Measurements from ENCODE around the gene NXPE3. TPM values are rescaled to one million over a fixed set of nuclear protein-coding genes. Genes with fewer than 3 reads are reported as not detected.

The NXPE3 gene
- total RNA-seq, 1 experiment from 2014 or later = 15.9 TPM

DNA sequence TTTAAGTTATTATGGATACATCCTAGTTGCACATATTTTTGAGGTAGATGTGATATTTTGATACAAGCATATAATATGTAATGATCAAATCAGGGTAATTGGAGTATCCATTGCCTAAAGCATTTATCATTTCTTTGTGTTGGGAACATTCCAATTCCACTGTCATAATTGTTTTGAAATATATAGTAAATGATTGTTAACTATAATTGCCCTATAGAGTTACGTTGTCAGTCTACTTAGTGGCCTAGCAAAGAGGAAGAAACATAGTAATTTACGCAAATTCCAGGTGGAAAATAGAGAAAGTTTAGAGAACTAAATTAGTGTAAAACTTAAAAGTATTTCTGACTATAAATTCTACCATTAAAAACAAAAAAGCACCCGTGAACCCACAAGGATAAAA is 24.9 kb downstream of the NXPE3 start:
- Histone ChIP-seq H2AFZ (ENCODE audit: low read length) (no peak overlapping the region), H2BK120ac (ENCODE audit: low read depth, low read length, poor library complexity, severe bottlenecking) (no peak overlapping the region), H2BK15ac (ENCODE audit: low read depth, low read length) (no peak overlapping the region), H3K79me2 (ENCODE audit: insufficient read depth, low read length) (no peaks in the 10 kb centered on the region), H2BK20ac (ENCODE audit: low read depth, low read length, poor library complexity, severe bottlenecking) (no peak overlapping the region), H2BK12ac (ENCODE audit: insufficient read length, low read depth, low read length) (no peak overlapping the region), H3K4me1 (ENCODE audit: insufficient read depth, low read length) (0 out of 2 replicates have a peak, but pooled peaks cover 2% of the 10 kb centered on the region), H3K56ac (ENCODE audit: insufficient read length, low read depth, low read length) (no peak overlapping the region), H4K20me1 (ENCODE audit: control insufficient read depth, insufficient read depth, insufficient read length) (no peaks in the 10 kb centered on the region), H3K18ac (ENCODE audit: insufficient read length, low read depth, low read length) (no peak overlapping the region), H3K27me3 (ENCODE audit: insufficient read depth, low read length) (no peaks in the 10 kb centered on the region), H4K8ac (replicated peaks; ENCODE audit: insufficient read length, low read depth, low read length) (no peak overlapping the region), H3K23me2 (ENCODE audit: insufficient read length, low read depth, low read length, poor library complexity, severe bottlenecking) (no peaks in the 10 kb centered on the region), H3K27ac (ENCODE audit: insufficient read length, low read depth, low read length) (no peak overlapping the region), H4K91ac (ENCODE audit: insufficient read length, low read depth, low read length) (no peak overlapping the region), H3K9ac (ENCODE audit: extremely low read depth, insufficient read length, low read length) (no peak overlapping the region), H3K9me3 (ENCODE audit: control insufficient read depth, low read depth, low read length) (no peaks in the 10 kb centered on the region), H3K14ac (ENCODE audit: insufficient read depth, low read length) (no peak overlapping the region), H2AK5ac (ENCODE audit: insufficient read length, low read length) (no peak overlapping the region), H3T11ph (ENCODE audit: low read length) (no peak overlapping the region), H3K4me2 (ENCODE audit: insufficient read depth, insufficient read length, low read length) (no peak overlapping the region), H2BK5ac (ENCODE audit: insufficient read length, low read length) (no peak overlapping the region), H3K4ac (ENCODE audit: low read depth, low read length) (no peak overlapping the region), H4K5ac (ENCODE audit: insufficient read length, low read depth, low read length) (no peak overlapping the region), H3K79me1 (ENCODE audit: insufficient read depth, low read depth, low read length, poor library complexity, severe bottlenecking) (no peaks in the 10 kb centered on the region), H3K23ac (ENCODE audit: insufficient read length, low read depth, low read length) (no peak overlapping the region)
- TF ChIP-seq, protein P1, sequence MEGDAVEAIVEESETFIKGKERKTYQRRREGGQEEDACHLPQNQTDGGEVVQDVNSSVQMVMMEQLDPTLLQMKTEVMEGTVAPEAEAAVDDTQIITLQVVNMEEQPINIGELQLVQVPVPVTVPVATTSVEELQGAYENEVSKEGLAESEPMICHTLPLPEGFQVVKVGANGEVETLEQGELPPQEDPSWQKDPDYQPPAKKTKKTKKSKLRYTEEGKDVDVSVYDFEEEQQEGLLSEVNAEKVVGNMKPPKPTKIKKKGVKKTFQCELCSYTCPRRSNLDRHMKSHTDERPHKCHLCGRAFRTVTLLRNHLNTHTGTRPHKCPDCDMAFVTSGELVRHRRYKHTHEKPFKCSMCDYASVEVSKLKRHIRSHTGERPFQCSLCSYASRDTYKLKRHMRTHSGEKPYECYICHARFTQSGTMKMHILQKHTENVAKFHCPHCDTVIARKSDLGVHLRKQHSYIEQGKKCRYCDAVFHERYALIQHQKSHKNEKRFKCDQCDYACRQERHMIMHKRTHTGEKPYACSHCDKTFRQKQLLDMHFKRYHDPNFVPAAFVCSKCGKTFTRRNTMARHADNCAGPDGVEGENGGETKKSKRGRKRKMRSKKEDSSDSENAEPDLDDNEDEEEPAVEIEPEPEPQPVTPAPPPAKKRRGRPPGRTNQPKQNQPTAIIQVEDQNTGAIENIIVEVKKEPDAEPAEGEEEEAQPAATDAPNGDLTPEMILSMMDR (conservative IDR thresholded peaks at IDR 0.05) = no peak
- no peak overlapping the region for H3K27ac Mint-ChIP-seq
- no peaks in the 10 kb centered on the region for H3K9me3 Mint-ChIP-seq
- no peak for DNase-seq
- no peak overlapping the region for H3K4me3 Mint-ChIP-seq
- H3K27me3 Mint-ChIP-seq (ENCODE audit: low read depth) = no peaks in the 10 kb centered on the region
- WGBS (ENCODE audit: extremely low coverage, insufficient read length, low lambda C conversion rate) = no CpG with 5 or more reads among the region's 3 CpGs
- peaks cover 14 to 27% (median 26%) of the 10 kb centered on the region in 3 experiments; a peak in 6 of 7 replicates for H3K36me3 Mint-ChIP-seq (ENCODE audit: insufficient read depth in 1 of 3, low read depth in 3 of 3)
- H3K4me1 Mint-ChIP-seq = peaks cover 13% of the 10 kb centered on the region in 2 experiments
